ENCODE data around the gene FUT8. TPM values are rescaled to one million over a fixed set of nuclear protein-coding genes. Genes with fewer than 3 reads are reported as not detected.

The FUT8 gene
- total RNA-seq, 4 donors from 2014 or later, result 29.2 to 55.5 (median 41.1) TPM

GRCh38 chr14:65502676-65503124 is 90.2 kb downstream of the FUT8 start:
- no peak overlapping the region for H3K27ac ChIP-seq
- 21 to 41% methylated on average over 1 of the region's 1 CpG for WGBS, 2 donors
- peak; percentile 7 to 23 for DNase-seq
- no peak for TF ChIP-seq POLR2A (IDR thresholded peaks at IDR 0.05)
- TF ChIP-seq, protein P1, sequence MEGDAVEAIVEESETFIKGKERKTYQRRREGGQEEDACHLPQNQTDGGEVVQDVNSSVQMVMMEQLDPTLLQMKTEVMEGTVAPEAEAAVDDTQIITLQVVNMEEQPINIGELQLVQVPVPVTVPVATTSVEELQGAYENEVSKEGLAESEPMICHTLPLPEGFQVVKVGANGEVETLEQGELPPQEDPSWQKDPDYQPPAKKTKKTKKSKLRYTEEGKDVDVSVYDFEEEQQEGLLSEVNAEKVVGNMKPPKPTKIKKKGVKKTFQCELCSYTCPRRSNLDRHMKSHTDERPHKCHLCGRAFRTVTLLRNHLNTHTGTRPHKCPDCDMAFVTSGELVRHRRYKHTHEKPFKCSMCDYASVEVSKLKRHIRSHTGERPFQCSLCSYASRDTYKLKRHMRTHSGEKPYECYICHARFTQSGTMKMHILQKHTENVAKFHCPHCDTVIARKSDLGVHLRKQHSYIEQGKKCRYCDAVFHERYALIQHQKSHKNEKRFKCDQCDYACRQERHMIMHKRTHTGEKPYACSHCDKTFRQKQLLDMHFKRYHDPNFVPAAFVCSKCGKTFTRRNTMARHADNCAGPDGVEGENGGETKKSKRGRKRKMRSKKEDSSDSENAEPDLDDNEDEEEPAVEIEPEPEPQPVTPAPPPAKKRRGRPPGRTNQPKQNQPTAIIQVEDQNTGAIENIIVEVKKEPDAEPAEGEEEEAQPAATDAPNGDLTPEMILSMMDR (IDR thresholded peaks at IDR 0.05), result no peak
- no peaks in the 10 kb centered on the region for H3K27me3 ChIP-seq
- H3K4me3 ChIP-seq (replicated peaks in 1 of 3), result no peak overlapping the region
- intact Hi-C loops (cut with DNase I), result no loop called here
- peaks cover 7 to 10% of the 10 kb centered on the region in 2 donors for H3K4me1 ChIP-seq
- no peaks in the 10 kb centered on the region for H3K9me3 ChIP-seq
- H3K36me3 ChIP-seq, result no peaks in the 10 kb centered on the region

- Histone ChIP-seq H3K4me1 (peaks cover 7 to 10% of the 10 kb centered on the region in 2 donors), H3K27me3 (no peaks in the 10 kb centered on the region), H3K36me3 (no peaks in the 10 kb centered on the region), H3K4me3 (replicated peaks in 1 of 3) (no peak overlapping the region), H3K27ac (no peak overlapping the region), H3K9me3 (no peaks in the 10 kb centered on the region)
- WGBS, 2 donors, result 93 to 94% methylated on average over 3 of the region's 3 CpGs
- intact Hi-C loops (cut with DNase I), result no loop called here
- no peak for DNase-seq
- TF ChIP-seq POLR2A (IDR thresholded peaks at IDR 0.05), result no peak
- TF ChIP-seq, protein P1 (IDR thresholded peaks at IDR 0.05), result no peak
Observed at GRCh38 chr14:65503771-65504170, 91.2 kb downstream of the FUT8 start.

GRCh38 chr14:65506801-65507200 is 94.3 kb downstream of the FUT8 start:
- intact Hi-C loops (cut with DNase I), result no loop called here
- DNase-seq, result no peak
- no peak for TF ChIP-seq POLR2A (IDR thresholded peaks at IDR 0.05)
- TF ChIP-seq, protein P1 (IDR thresholded peaks at IDR 0.05), result no peak
- no peaks in the 10 kb centered on the region for H3K9me3 ChIP-seq
- peaks cover 7 to 10% of the 10 kb centered on the region in 2 donors for H3K4me1 ChIP-seq
- 74 to 75% methylated on average over 6 of the region's 6 CpGs for WGBS, 2 donors
- no peak overlapping the region for H3K4me3 ChIP-seq (replicated peaks in 1 of 3)
- H3K27ac ChIP-seq, result no peak overlapping the region
- no peaks in the 10 kb centered on the region for H3K36me3 ChIP-seq
- no peaks in the 10 kb centered on the region for H3K27me3 ChIP-seq

DNA sequence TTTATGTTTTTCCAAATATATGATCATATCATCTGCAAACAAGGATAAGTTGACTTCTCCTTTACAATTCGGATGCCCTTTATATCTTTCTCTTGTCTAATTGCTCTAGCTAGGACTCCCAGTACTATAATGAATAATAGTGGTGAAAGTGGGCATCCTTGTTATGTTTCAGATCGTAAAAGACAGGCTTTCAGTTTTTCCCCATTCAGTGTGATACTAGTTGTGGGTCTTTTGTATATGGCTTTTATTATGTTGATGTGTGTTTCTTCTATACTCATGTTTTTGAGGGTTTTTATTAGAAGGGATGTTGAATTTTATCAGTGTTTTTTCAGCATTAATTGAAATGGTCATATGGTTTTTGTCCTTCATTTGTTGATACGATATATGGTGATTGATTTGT is 97.3 kb downstream of the FUT8 start:
- Histone ChIP-seq H3K9me3 (no peaks in the 10 kb centered on the region), H3K4me3 (replicated peaks in 1 of 3) (no peak overlapping the region), H3K27ac (no peak overlapping the region), H3K27me3 (no peaks in the 10 kb centered on the region), H3K4me1 (no peaks in the 10 kb centered on the region), H3K36me3 (no peaks in the 10 kb centered on the region)
- 95 to 98% methylated on average over 3 of the region's 3 CpGs for WGBS, 2 donors
- TF ChIP-seq, protein P1 (IDR thresholded peaks at IDR 0.05), result no peak
- TF ChIP-seq POLR2A (IDR thresholded peaks at IDR 0.05), result no peak
- DNase-seq, result no peak
- intact Hi-C loops (cut with DNase I), result no loop called here

- intact Hi-C loops (cut with DNase I), result no loop called here
- 92 to 94% methylated on average over 5 of the region's 5 CpGs for WGBS, 2 donors
Observed at GRCh38 chr14:65513671-65514070, 101.1 kb downstream of the FUT8 start.

More at GRCh38 chr14:65513671-65514070, 101.1 kb downstream of the FUT8 start:
- Histone ChIP-seq H3K36me3 (no peaks in the 10 kb centered on the region), H3K27me3 (no peaks in the 10 kb centered on the region), H3K4me1 (no peaks in the 10 kb centered on the region), H3K27ac (no peak overlapping the region), H3K9me3 (no peaks in the 10 kb centered on the region), H3K4me3 (replicated peaks in 1 of 3) (no peak overlapping the region)
- TF ChIP-seq, protein P1 (IDR thresholded peaks at IDR 0.05), result no peak
- no peak for TF ChIP-seq POLR2A (IDR thresholded peaks at IDR 0.05)
- no peak for DNase-seq

All from thyroid gland (tissue), 4 donors.